ENCODE data around the gene AFTPH.

AFTPH gene

DNA sequence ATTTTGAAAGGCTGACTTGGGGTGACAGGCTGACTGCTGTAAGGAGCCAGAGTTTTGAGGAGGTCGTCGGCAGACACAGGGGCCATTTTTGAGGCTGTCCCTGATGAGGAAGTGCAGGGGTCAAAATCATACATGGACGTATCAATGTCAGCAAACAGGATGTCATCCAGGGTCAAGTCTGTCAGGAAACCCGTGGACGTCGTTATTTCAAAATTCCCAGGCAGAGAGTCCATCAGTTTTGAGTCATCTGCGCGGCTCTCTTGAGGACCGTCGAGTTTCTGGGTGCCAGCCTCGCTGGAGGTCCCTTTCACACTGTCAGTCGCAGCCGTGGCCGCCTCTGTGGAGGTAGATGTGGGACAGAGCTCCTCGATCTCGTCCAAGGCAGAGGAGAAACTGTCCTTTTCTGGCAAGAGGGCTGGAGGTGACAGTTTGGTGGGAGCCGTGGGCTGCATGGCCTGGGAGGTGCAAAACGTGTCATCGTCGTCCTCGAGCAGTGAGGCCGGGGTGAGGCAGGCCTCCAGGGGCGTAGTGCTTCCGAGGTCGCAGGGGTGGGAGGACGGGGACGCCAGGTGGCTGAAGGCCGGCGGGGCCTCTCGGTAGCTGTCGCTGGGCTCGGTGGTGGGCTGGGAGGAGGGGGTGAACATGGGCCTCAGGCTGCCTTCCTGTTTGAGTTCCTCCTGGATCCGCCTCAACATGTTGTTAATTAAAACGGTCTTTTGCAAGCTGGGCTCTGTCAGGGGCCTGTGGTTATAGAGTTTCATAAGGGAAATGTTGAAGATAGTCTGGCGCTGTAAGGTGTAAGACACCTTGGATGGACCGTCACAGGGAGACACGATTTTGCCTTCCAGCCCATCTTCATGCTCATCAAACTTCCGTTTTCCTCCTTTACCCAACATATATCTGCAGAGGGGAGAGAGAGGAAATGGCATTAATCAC lies 112.1 kb downstream of the AFTPH start:
- in situ Hi-C loops (cut with MboI; ENCODE audit: low sequenced_read_pairs, unreplicated experiment): no loop called here

DNA sequence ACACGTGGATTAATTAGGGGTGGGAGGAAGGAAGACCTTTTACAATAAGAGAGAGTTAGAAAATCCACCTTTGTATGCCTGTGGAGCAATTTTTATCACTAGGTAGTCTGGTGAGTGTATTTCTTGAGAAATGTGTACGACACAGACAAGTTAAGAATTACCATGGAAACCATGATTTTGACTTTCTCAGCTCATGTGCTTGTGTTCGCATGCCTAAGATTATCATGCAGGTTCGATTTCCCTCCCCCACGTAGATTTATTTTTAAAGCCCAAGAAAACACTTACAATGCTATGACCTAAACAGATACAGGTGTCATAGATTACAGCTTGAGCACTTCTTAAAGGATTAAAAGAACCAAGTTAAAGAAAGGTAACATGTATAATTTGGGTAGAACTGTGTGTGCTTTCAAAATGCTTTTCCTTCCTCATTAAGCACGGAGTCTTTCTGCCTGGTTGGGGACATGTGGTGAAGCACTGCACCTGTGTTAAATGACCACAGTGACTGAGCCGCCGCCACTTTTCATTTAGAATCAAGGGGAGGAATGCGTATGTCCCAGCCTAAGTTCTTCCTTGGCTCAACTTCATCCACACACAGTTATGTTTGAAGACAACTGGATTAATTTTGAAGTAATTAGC lies 113.0 kb downstream of the AFTPH start:
- in situ Hi-C loops (cut with MboI; ENCODE audit: low sequenced_read_pairs, unreplicated experiment): no loop called here
- peak; percentile 64 for DNase-seq (ENCODE audit: low spot score)
- TF ChIP-seq, protein P1, sequence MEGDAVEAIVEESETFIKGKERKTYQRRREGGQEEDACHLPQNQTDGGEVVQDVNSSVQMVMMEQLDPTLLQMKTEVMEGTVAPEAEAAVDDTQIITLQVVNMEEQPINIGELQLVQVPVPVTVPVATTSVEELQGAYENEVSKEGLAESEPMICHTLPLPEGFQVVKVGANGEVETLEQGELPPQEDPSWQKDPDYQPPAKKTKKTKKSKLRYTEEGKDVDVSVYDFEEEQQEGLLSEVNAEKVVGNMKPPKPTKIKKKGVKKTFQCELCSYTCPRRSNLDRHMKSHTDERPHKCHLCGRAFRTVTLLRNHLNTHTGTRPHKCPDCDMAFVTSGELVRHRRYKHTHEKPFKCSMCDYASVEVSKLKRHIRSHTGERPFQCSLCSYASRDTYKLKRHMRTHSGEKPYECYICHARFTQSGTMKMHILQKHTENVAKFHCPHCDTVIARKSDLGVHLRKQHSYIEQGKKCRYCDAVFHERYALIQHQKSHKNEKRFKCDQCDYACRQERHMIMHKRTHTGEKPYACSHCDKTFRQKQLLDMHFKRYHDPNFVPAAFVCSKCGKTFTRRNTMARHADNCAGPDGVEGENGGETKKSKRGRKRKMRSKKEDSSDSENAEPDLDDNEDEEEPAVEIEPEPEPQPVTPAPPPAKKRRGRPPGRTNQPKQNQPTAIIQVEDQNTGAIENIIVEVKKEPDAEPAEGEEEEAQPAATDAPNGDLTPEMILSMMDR (IDR thresholded peaks at IDR 0.05; ENCODE audit: borderline replicate concordance, control extremely low read depth, extremely low read depth, insufficient read depth, missing control alignments): no peak

More for the DNA sequence above, 112.1 kb downstream of the AFTPH start:
- peak; percentile 78 for DNase-seq (ENCODE audit: low spot score)
- TF ChIP-seq, protein P1 (IDR thresholded peaks at IDR 0.05; ENCODE audit: borderline replicate concordance, control extremely low read depth, extremely low read depth, insufficient read depth, missing control alignments): no peak

DNA sequence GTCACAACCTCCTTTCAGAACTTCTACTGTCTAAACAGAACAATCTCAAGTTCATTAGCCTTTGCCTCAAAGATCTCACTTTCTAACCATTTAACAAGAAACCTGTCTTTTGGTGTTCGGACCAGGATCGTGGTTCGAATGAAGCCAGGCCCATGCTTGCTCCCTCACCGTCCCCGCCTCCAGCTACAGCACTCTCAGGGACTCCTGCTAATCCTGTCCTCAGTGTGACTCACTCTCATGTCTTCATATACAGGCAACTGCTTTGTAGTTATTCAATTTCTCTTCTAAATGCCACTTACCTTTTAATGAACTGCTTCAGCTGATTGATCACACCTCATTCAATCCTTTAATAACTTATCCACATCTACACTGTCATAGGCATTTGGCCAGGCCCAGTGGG lies 113.8 kb downstream of the AFTPH start:
- in situ Hi-C loops (cut with MboI; ENCODE audit: low sequenced_read_pairs, unreplicated experiment): no loop called here
- TF ChIP-seq, protein P1 (IDR thresholded peaks at IDR 0.05; ENCODE audit: borderline replicate concordance, control extremely low read depth, extremely low read depth, insufficient read depth, missing control alignments): no peak
- no peak for DNase-seq (ENCODE audit: low spot score)

DNA sequence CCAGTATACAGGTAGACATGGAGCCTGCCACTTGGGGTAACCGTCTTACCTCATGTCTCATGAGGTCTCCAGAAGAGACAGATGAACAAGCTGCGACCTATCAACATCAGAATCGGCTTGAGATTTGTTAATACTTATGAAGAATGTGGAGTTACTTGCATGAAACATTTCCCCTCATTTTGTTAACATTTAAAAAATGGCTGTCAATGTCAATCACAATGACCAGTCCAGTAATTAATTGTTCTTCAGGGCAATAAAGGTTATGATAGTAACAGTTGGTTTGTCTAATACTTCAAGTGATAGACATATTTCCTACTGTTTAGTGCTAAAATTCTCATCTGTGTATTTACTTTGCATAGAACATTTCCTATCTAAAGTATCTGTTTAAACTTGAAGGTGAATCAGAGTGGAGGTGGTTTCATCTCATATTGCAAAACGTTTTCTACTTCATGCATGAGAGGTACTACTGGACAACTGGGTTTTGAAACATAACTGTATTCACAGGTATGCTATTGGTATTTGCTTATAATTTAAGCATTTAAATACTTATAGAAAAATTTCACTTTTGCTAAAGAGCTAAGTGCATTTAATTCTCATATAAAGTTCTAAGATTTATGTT lies 114.5 kb downstream of the AFTPH start:
- in situ Hi-C loops (cut with MboI; ENCODE audit: low sequenced_read_pairs, unreplicated experiment): no loop called here
- no peak for DNase-seq (ENCODE audit: low spot score)
- TF ChIP-seq, protein P1 (IDR thresholded peaks at IDR 0.05; ENCODE audit: borderline replicate concordance, control extremely low read depth, extremely low read depth, insufficient read depth, missing control alignments): no peak

DNA sequence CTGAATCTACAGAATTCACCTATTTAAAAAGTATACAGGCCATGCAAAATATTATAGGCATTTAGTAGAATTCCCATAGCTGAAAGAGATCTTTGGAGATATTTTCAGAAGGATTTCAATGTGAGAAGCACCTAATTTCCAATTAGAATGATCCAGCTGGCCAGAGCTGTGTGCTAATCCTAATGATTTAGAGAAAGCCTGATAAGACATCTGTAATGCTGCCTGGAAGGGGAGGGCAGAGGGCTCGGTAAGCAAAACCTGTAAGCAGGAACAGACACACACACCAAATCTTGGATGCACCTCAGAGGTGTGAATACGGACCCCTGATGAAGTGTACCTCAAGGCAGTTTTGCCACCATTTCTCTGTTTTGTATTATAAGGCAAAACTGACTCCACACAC lies 115.6 kb downstream of the AFTPH start:
- TF ChIP-seq, protein P1 (IDR thresholded peaks at IDR 0.05; ENCODE audit: borderline replicate concordance, control extremely low read depth, extremely low read depth, insufficient read depth, missing control alignments): no peak
- no peak for DNase-seq (ENCODE audit: low spot score)
- in situ Hi-C loops (cut with MboI; ENCODE audit: low sequenced_read_pairs, unreplicated experiment): loop anchor here (5.0 kb wide), 1 partner anchor 223 kb away; no protein-coding TSS in a partner anchor
